Measurements from ENCODE around the gene FBXL7. TPM values are rescaled to one million over a fixed set of nuclear protein-coding genes. Genes with fewer than 3 reads are reported as not detected.

Gene FBXL7
- polyA plus RNA-seq, 1 donor (not counting 4 experiments of a cell fraction or from before 2014, with no cell fraction given), result 0.22 TPM

DNA sequence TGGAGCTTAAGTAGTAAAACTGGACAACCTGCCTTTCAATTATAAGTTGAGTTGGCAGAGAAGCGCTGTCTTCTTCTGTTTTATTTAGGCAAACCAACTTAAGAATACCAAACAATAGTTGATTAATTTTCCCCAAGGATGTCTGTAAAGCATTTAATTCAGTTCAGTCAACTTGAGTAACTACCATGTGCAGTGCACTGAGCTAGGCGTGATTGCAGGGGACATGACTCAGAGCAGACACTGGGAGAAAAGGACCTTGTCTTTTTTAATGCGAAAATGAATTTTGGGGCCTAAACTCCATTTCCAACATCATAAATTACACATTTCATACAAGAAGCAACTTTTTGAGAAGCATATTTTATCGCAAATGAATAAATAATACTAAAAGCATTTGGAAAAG lies 66.3 kb downstream of the FBXL7 start:
- H3K79me2 ChIP-seq (ENCODE audit: control insufficient read depth, insufficient read depth, low read length), result no peaks in the 10 kb centered on the region
- no peaks in the 10 kb centered on the region for H3K9me3 ChIP-seq (ENCODE audit: control insufficient read depth, low read depth, low read length)
- FAIRE-seq (no peak), DNase-seq (ENCODE audit: low read depth, low spot score) (no peak)
- no peak overlapping the region for H3K4me2 ChIP-seq (ENCODE audit: control insufficient read depth, extremely low read depth, insufficient read depth, low read depth, low read length)
- no peak overlapping the region for H3K4me3 ChIP-seq (ENCODE audit: control insufficient read depth in 2 of 3, extremely low read depth in 1 of 3, insufficient read depth in 2 of 3, low read depth in 1 of 3, low read length in 3 of 3)
- H3K27ac ChIP-seq (ENCODE audit: control insufficient read depth, insufficient read depth, low read length), result no peak overlapping the region
- H3K36me3 ChIP-seq (ENCODE audit: control insufficient read depth in 2 of 2, extremely low read depth in 1 of 2, insufficient read depth in 2 of 2, low read length in 2 of 2), result no peaks in the 10 kb centered on the region
- no peaks in the 10 kb centered on the region for H3K27me3 ChIP-seq (ENCODE audit: control insufficient read depth, extremely low read depth, insufficient read depth, low read length)
- no peak for TF ChIP-seq EZH2 (IDR thresholded peaks at IDR 0.05; ENCODE audit: low read length)
- TF ChIP-seq, protein P1, sequence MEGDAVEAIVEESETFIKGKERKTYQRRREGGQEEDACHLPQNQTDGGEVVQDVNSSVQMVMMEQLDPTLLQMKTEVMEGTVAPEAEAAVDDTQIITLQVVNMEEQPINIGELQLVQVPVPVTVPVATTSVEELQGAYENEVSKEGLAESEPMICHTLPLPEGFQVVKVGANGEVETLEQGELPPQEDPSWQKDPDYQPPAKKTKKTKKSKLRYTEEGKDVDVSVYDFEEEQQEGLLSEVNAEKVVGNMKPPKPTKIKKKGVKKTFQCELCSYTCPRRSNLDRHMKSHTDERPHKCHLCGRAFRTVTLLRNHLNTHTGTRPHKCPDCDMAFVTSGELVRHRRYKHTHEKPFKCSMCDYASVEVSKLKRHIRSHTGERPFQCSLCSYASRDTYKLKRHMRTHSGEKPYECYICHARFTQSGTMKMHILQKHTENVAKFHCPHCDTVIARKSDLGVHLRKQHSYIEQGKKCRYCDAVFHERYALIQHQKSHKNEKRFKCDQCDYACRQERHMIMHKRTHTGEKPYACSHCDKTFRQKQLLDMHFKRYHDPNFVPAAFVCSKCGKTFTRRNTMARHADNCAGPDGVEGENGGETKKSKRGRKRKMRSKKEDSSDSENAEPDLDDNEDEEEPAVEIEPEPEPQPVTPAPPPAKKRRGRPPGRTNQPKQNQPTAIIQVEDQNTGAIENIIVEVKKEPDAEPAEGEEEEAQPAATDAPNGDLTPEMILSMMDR (optimal IDR thresholded peaks at IDR 0.05 in 1 of 3, IDR thresholded peaks at IDR 0.05 in 1 of 3, conservative IDR thresholded peaks at IDR 0.05 in 1 of 3; ENCODE audit: extremely low read depth in 1 of 3, insufficient read depth in 2 of 3, low read length in 3 of 3), result no peak
- H4K20me1 ChIP-seq (ENCODE audit: control insufficient read depth, extremely low read depth, insufficient read depth, low read length), result no peaks in the 10 kb centered on the region
- no peak overlapping the region for H2AFZ ChIP-seq (ENCODE audit: control insufficient read depth, low read length)
- dilution Hi-C loops (cut with MboI; ENCODE audit: extremely low pct_ligation_motif_present, low sequenced_read_pairs), result no loop called here
- H3K9ac ChIP-seq (ENCODE audit: control insufficient read depth, extremely low read depth, insufficient read depth, low read length), result no peak overlapping the region
- no peaks in the 10 kb centered on the region for H3K4me1 ChIP-seq (ENCODE audit: control insufficient read depth, extremely low read depth, insufficient read depth, low read length)
- H3K9me1 ChIP-seq (ENCODE audit: control insufficient read depth, extremely low read depth, insufficient read depth, low read length), result no peaks in the 10 kb centered on the region

DNA sequence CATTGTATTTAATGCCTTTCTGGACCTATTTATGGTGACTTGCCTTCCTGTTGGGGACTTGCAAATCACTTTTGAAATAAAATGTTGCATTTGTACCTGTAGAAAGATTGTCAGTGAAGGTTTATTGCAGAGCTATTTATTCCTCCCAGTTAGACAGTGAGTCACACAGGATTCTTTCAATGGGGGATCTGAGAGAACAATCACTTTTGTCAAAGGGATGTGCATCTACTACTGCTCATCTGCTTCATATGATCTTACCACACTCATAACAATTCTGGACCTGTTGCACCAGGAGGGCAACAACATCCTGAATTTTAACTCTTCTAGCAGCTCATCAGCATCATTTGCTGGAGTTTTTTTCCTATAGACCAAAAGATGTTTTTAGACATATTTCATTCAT lies 66.8 kb downstream of the FBXL7 start:
- Histone ChIP-seq H3K9ac (ENCODE audit: control insufficient read depth, extremely low read depth, insufficient read depth, low read length) (no peak overlapping the region), H3K9me3 (ENCODE audit: control insufficient read depth, low read depth, low read length) (no peaks in the 10 kb centered on the region), H3K4me1 (ENCODE audit: control insufficient read depth, extremely low read depth, insufficient read depth, low read length) (no peaks in the 10 kb centered on the region), H3K4me3 (ENCODE audit: control insufficient read depth in 2 of 3, extremely low read depth in 1 of 3, insufficient read depth in 2 of 3, low read depth in 1 of 3, low read length in 3 of 3) (no peak overlapping the region), H3K36me3 (ENCODE audit: control insufficient read depth in 2 of 2, extremely low read depth in 1 of 2, insufficient read depth in 2 of 2, low read length in 2 of 2) (no peaks in the 10 kb centered on the region), H3K27me3 (ENCODE audit: control insufficient read depth, extremely low read depth, insufficient read depth, low read length) (no peaks in the 10 kb centered on the region), H3K4me2 (ENCODE audit: control insufficient read depth, extremely low read depth, insufficient read depth, low read depth, low read length) (no peak overlapping the region), H2AFZ (ENCODE audit: control insufficient read depth, low read length) (no peak overlapping the region), H3K79me2 (ENCODE audit: control insufficient read depth, insufficient read depth, low read length) (no peaks in the 10 kb centered on the region), H3K27ac (ENCODE audit: control insufficient read depth, insufficient read depth, low read length) (no peak overlapping the region), H3K9me1 (ENCODE audit: control insufficient read depth, extremely low read depth, insufficient read depth, low read length) (no peaks in the 10 kb centered on the region), H4K20me1 (ENCODE audit: control insufficient read depth, extremely low read depth, insufficient read depth, low read length) (no peaks in the 10 kb centered on the region)
- dilution Hi-C loops (cut with MboI; ENCODE audit: extremely low pct_ligation_motif_present, low sequenced_read_pairs), result no loop called here
- no peak for FAIRE-seq
- TF ChIP-seq EZH2 (IDR thresholded peaks at IDR 0.05; ENCODE audit: low read length), result no peak
- TF ChIP-seq, protein P1 (optimal IDR thresholded peaks at IDR 0.05 in 1 of 3, IDR thresholded peaks at IDR 0.05 in 1 of 3, conservative IDR thresholded peaks at IDR 0.05 in 1 of 3; ENCODE audit: extremely low read depth in 1 of 3, insufficient read depth in 2 of 3, low read length in 3 of 3), result no peak
- DNase-seq (ENCODE audit: low read depth, low spot score), result no peak
